GM21723 (cell line): ENCODE data around the gene INO80D.
"Not testable (repeated sequence)": the region's sequence is repeated elsewhere in the genome, so short reads cannot be mapped to it uniquely, and the experiment has no call there.

Source experiments
- ATAC-seq: cut with Tn5 transposase; IDR thresholded peaks from one replicate; pipeline ENCODE4 v1.9.1; 2021; ENCODE audit warnings: mild to moderate bottlenecking, moderate library complexity; ENCODE audit not compliant: unreplicated experiment

Gene INO80D

GRCh38 chr2:206085742-206086445 is at the start of gene INO80D:
Gene INO80D (minus strand): TSS chr2:206086174. CDS start chr2:206063016, 23,158 bp downstream.
- peak; percentile 81 for ATAC-seq

- no peak for ATAC-seq
Measured at GRCh38 chr2:206127656-206128055, 41.7 kb upstream of the INO80D start.

- ATAC-seq, result no peak
Measured at GRCh38 chr2:206125901-206126300, 39.9 kb upstream of the INO80D start.

- ATAC-seq, result not testable (repeated sequence)
Measured at GRCh38 chr2:206122569-206122968, 36.6 kb upstream of the INO80D start.

GRCh38 chr2:206116278-206116677 is 30.3 kb upstream of the INO80D start:
- ATAC-seq, result no peak

- no peak for ATAC-seq
Measured at GRCh38 chr2:206115026-206115578, 29.1 kb upstream of the INO80D start.

GRCh38 chr2:206112846-206113547 is 27.0 kb upstream of the INO80D start:
- ATAC-seq, result no peak

- ATAC-seq, result no peak
Measured at GRCh38 chr2:206112108-206112507, 26.1 kb upstream of the INO80D start.

- no peak for ATAC-seq
Measured at GRCh38 chr2:206108713-206109112, 22.7 kb upstream of the INO80D start.

- ATAC-seq, result no peak
Measured at GRCh38 chr2:206105541-206105940, 19.6 kb upstream of the INO80D start.

GRCh38 chr2:206105038-206105437 is 19.1 kb upstream of the INO80D start:
- no peak for ATAC-seq

GRCh38 chr2:206098872-206099271 is 12.9 kb upstream of the INO80D start:
- ATAC-seq, result not testable (repeated sequence)

GRCh38 chr2:206098471-206098870 is 12.5 kb upstream of the INO80D start:
- no peak for ATAC-seq

- ATAC-seq, result no peak
Measured at GRCh38 chr2:206096876-206097275, 10.9 kb upstream of the INO80D start.

GRCh38 chr2:206095536-206096332 is 9.8 kb upstream of the INO80D start:
- ATAC-seq, result no peak

GRCh38 chr2:206092297-206092696 is 6.3 kb upstream of the INO80D start:
- no peak for ATAC-seq

- ATAC-seq, result no peak
Measured at GRCh38 chr2:206088248-206088647, 2.3 kb upstream of the INO80D start.

GRCh38 chr2:206086716-206087350 is 859 bp upstream of the INO80D start:
- no peak for ATAC-seq

GRCh38 chr2:206084870-206085741 is 868 bp downstream of the INO80D start:
- ATAC-seq, result peak; percentile 32

GRCh38 chr2:206084439-206084869 is 1.5 kb downstream of the INO80D start:
- ATAC-seq, result no peak
